Measurements from ENCODE around the gene FUT8. TPM values are rescaled to one million over a fixed set of nuclear protein-coding genes. Genes with fewer than 3 reads are reported as not detected.

Gene FUT8
- total and polyA plus RNA-seq, 2 donors (not counting 1 experiment from before 2014, with no cell fraction given): 13.2 to 91.8 TPM

GRCh38 chr14:65431245-65431644 lies 18.7 kb downstream of the FUT8 start:
- Histone ChIP-seq H3K4me3 (ENCODE audit: control extremely low read depth in 1 of 5, extremely low read depth in 1 of 5, insufficient read depth in 1 of 5, low read depth in 2 of 5, low read length in 4 of 5) (no peak overlapping the region), H3K4me1 (ENCODE audit: control insufficient read depth in 2 of 2, insufficient read depth in 2 of 2, low read length in 2 of 2) (peaks cover 17 to 19% of the 10 kb centered on the region in 2 donors), H3K27me3 (replicated peaks in 1 of 4; ENCODE audit: control extremely low read depth in 1 of 4, control insufficient read depth in 3 of 4, insufficient read depth in 4 of 4, low read length in 3 of 4) (no peaks in the 10 kb centered on the region), H3K36me3 (replicated peaks in 1 of 2; ENCODE audit: control extremely low read depth in 1 of 2, control insufficient read depth in 1 of 2, extremely low read depth in 1 of 2, insufficient read depth in 2 of 2, low read length in 1 of 2) (peaks cover 5 to 9% of the 10 kb centered on the region in 2 experiments), H3K79me2 (ENCODE audit: control insufficient read depth, insufficient read depth, low read length) (peaks cover 96% of the 10 kb centered on the region), H3K9me3 (ENCODE audit: control extremely low read depth in 1 of 3, control insufficient read depth in 2 of 3, insufficient read depth in 1 of 3, low read length in 2 of 3) (peaks cover 5 to 8% (median 6%) of the 10 kb centered on the region in 3 donors), H2AFZ (ENCODE audit: insufficient read depth, low read depth, low read length, poor library complexity, severe bottlenecking) (no peak overlapping the region), H3K9ac (ENCODE audit: low read length) (no peak overlapping the region), H3K27ac (ENCODE audit: low read length in 2 of 2) (no peak overlapping the region), H4K20me1 (ENCODE audit: control insufficient read depth, insufficient read depth, low read length, poor library complexity, severe bottlenecking) (peaks cover 24% of the 10 kb centered on the region), H3K4me2 (replicated peaks; ENCODE audit: low read depth, low read length, poor library complexity, severe bottlenecking) (no peak overlapping the region)
- DNase-seq (no peak), ATAC-seq (ENCODE audit: low read depth) (no peak)
- ChIA-PET CTCF (interaction anchor here (1.0 to 1.9 kb wide), 2 partner anchors 16 to 394 kb away, joined by 3 to 11 read pairs; no protein-coding TSS in a partner anchor), POLR2A (interaction anchor here (0.7 kb wide), 1 partner anchor 16 kb away, joined by 5 read pairs; no protein-coding TSS in a partner anchor)
- H3K27me3 Mint-ChIP-seq: no peaks in the 10 kb centered on the region
- H3K27ac Mint-ChIP-seq: no peak overlapping the region
- WGBS (ENCODE audit: insufficient coverage): 94% methylated on average over 3 of the region's 7 CpGs
- intact Hi-C loops (cut with micrococcal nuclease): no loop called here
- H3K9me3 Mint-ChIP-seq (ENCODE audit: insufficient read depth): peaks cover 2% of the 10 kb centered on the region
- H3K4me1 Mint-ChIP-seq: peaks cover 63% of the 10 kb centered on the region
- TF ChIP-seq EZH2 (IDR thresholded peaks at IDR 0.05; ENCODE audit: borderline replicate concordance, insufficient read depth, low read depth, low read length, poor library complexity, severe bottlenecking) (no peak), CTCF (IDR thresholded peaks at IDR 0.05) (no peak)
- H3K4me3 Mint-ChIP-seq: no peak overlapping the region

- no peak for DNase-seq
- H3K4me2 ChIP-seq (replicated peaks; ENCODE audit: low read depth, low read length, poor library complexity, severe bottlenecking): no peak overlapping the region
- WGBS (ENCODE audit: insufficient coverage): no CpG with 5 or more reads among the region's 1 CpG
- H3K9me3 ChIP-seq (ENCODE audit: control extremely low read depth in 1 of 3, control insufficient read depth in 2 of 3, insufficient read depth in 1 of 3, low read length in 2 of 3): peaks cover 5 to 9% (median 8%) of the 10 kb centered on the region in 3 donors
- no peak overlapping the region for H3K27ac Mint-ChIP-seq
- intact Hi-C loops (cut with micrococcal nuclease): no loop called here
- peaks cover 2% of the 10 kb centered on the region for H3K9me3 Mint-ChIP-seq (ENCODE audit: insufficient read depth)
- no peak overlapping the region for H2AFZ ChIP-seq (ENCODE audit: insufficient read depth, low read depth, low read length, poor library complexity, severe bottlenecking)
- ChIA-PET CTCF (interaction anchor here (1.0 kb wide), 1 partner anchor 393 kb away, joined by 3 read pairs; no protein-coding TSS in a partner anchor), POLR2A (no interaction called here)
- H3K4me1 Mint-ChIP-seq: peaks cover 61% of the 10 kb centered on the region
- no peak for ATAC-seq (ENCODE audit: low read depth)
- no peak overlapping the region for H3K4me3 Mint-ChIP-seq
- no peak overlapping the region for H3K4me3 ChIP-seq (ENCODE audit: control extremely low read depth in 1 of 5, extremely low read depth in 1 of 5, insufficient read depth in 1 of 5, low read depth in 2 of 5, low read length in 4 of 5)
- H3K27me3 ChIP-seq (replicated peaks in 1 of 4; ENCODE audit: control extremely low read depth in 1 of 4, control insufficient read depth in 3 of 4, insufficient read depth in 4 of 4, low read length in 3 of 4): no peaks in the 10 kb centered on the region
- no peak overlapping the region for H3K9ac ChIP-seq (ENCODE audit: low read length)
- no peaks in the 10 kb centered on the region for H3K27me3 Mint-ChIP-seq
- H4K20me1 ChIP-seq (ENCODE audit: control insufficient read depth, insufficient read depth, low read length, poor library complexity, severe bottlenecking): peaks cover 22% of the 10 kb centered on the region
- no peak overlapping the region for H3K27ac ChIP-seq (ENCODE audit: low read length in 2 of 2)
- peaks cover 5 to 9% of the 10 kb centered on the region in 2 experiments for H3K36me3 ChIP-seq (replicated peaks in 1 of 2; ENCODE audit: control extremely low read depth in 1 of 2, control insufficient read depth in 1 of 2, extremely low read depth in 1 of 2, insufficient read depth in 2 of 2, low read length in 1 of 2)
- peaks cover 19 to 21% of the 10 kb centered on the region in 2 donors for H3K4me1 ChIP-seq (ENCODE audit: control insufficient read depth in 2 of 2, insufficient read depth in 2 of 2, low read length in 2 of 2)
- H3K79me2 ChIP-seq (ENCODE audit: control insufficient read depth, insufficient read depth, low read length): peaks cover 96% of the 10 kb centered on the region
- TF ChIP-seq EZH2 (IDR thresholded peaks at IDR 0.05; ENCODE audit: borderline replicate concordance, insufficient read depth, low read depth, low read length, poor library complexity, severe bottlenecking): no peak
- no peak for TF ChIP-seq CTCF (IDR thresholded peaks at IDR 0.05)
These were observed 19.4 kb downstream of the FUT8 start for GRCh38 chr14:65431951-65432350.
